Measurements from ENCODE around the gene STKLD1. TPM values are rescaled to one million over a fixed set of nuclear protein-coding genes. Genes with fewer than 3 reads are reported as not detected.

The STKLD1 gene
- total RNA-seq, 1 donor from 2014 or later: not detected

- no peak for TF ChIP-seq CTCF (IDR thresholded peaks at IDR 0.05)
Observed at GRCh38 chr9:133384736-133385321, 8.7 kb downstream of the STKLD1 start.

GRCh38 chr9:133385452-133385851 is 9.3 kb downstream of the STKLD1 start:
- Histone ChIP-seq H3K4me3 (no peak overlapping the region), H3K9me3 (no peaks in the 10 kb centered on the region), H3K4me1 (no peaks in the 10 kb centered on the region), H3K36me3 (no peaks in the 10 kb centered on the region), H3K27me3 (no peaks in the 10 kb centered on the region), H3K27ac (no peak overlapping the region)
- intact Hi-C loops (cut with DNase I): no loop called here
- DNase-seq (ENCODE audit: low spot score in 2 of 2): no peak
- TF ChIP-seq CTCF (IDR thresholded peaks at IDR 0.05): no peak

More at GRCh38 chr9:133384736-133385321, 8.7 kb downstream of the STKLD1 start:
- no peak overlapping the region for H3K4me3 ChIP-seq
- H3K27ac ChIP-seq: no peak overlapping the region
- no peaks in the 10 kb centered on the region for H3K4me1 ChIP-seq
- no peaks in the 10 kb centered on the region for H3K9me3 ChIP-seq
- DNase-seq (ENCODE audit: low spot score in 2 of 2): no peak
- H3K27me3 ChIP-seq: no peaks in the 10 kb centered on the region
- no peaks in the 10 kb centered on the region for H3K36me3 ChIP-seq
- intact Hi-C loops (cut with DNase I): no loop called here

GRCh38 chr9:133386338-133386737 is 10.2 kb downstream of the STKLD1 start:
- no peaks in the 10 kb centered on the region for H3K27me3 ChIP-seq
- H3K4me1 ChIP-seq: no peaks in the 10 kb centered on the region
- intact Hi-C loops (cut with DNase I): no loop called here
- H3K36me3 ChIP-seq: no peaks in the 10 kb centered on the region
- no peak for DNase-seq (ENCODE audit: low spot score in 2 of 2)
- TF ChIP-seq CTCF (IDR thresholded peaks at IDR 0.05): no peak
- no peaks in the 10 kb centered on the region for H3K9me3 ChIP-seq
- no peak overlapping the region for H3K4me3 ChIP-seq
- no peak overlapping the region for H3K27ac ChIP-seq

GRCh38 chr9:133387680-133388079 is 11.5 kb downstream of the STKLD1 start:
- Histone ChIP-seq H3K4me3 (no peak overlapping the region), H3K36me3 (no peaks in the 10 kb centered on the region), H3K4me1 (no peaks in the 10 kb centered on the region), H3K9me3 (no peaks in the 10 kb centered on the region), H3K27ac (no peak overlapping the region), H3K27me3 (no peaks in the 10 kb centered on the region)
- DNase-seq (ENCODE audit: low spot score in 2 of 2): no peak
- intact Hi-C loops (cut with DNase I): no loop called here
- TF ChIP-seq CTCF (IDR thresholded peaks at IDR 0.05): no peak

- Histone ChIP-seq H3K4me3 (no peak overlapping the region), H3K27ac (no peak overlapping the region), H3K27me3 (no peaks in the 10 kb centered on the region), H3K36me3 (no peaks in the 10 kb centered on the region), H3K4me1 (no peaks in the 10 kb centered on the region), H3K9me3 (no peaks in the 10 kb centered on the region)
- no peak for DNase-seq (ENCODE audit: low spot score in 2 of 2)
- intact Hi-C loops (cut with DNase I): no loop called here
- no peak for TF ChIP-seq CTCF (IDR thresholded peaks at IDR 0.05)
Observed at GRCh38 chr9:133389025-133389557, 12.9 kb downstream of the STKLD1 start.
